Lung microvascular endothelial cell (primary cell): ENCODE results near the gene CDH13. TPM values are rescaled to one million over a fixed set of nuclear protein-coding genes. Genes with fewer than 3 reads are reported as not detected.
A peak's percentile ranks its signal among the peaks of the same experiment; 100 is the strongest.

Source experiments
- DNase-seq, 2 donors: peaks; one replicate each; pipeline versions ENCODE4 v3.0.0 to v3.0.0-alpha.2; 2010; ENCODE audit warnings: low read depth in 2 of 2
- total RNA-seq: library from RNA; depleted of rRNA; stranded (reverse); fragments of >200 nt; gene quantifications from 2 replicates; pipeline ENCODE4 v1.2.1, GENCODE V29; 2014

The CDH13 gene
- total RNA-seq, 1 donor from 2014 or later = 14.5 TPM

- DNase-seq = no peak
Measured at GRCh38 chr16:83737729-83738354, 1111.1 kb downstream of the CDH13 start.

GRCh38 chr16:83738923-83739503 lies 1112.2 kb downstream of the CDH13 start:
- DNase-seq = no peak

GRCh38 chr16:83742124-83742899 lies 1115.5 kb downstream of the CDH13 start:
- no peak for DNase-seq

GRCh38 chr16:83743241-83743640 lies 1116.5 kb downstream of the CDH13 start:
- no peak for DNase-seq

- DNase-seq = no peak
Measured at GRCh38 chr16:83743720-83744119, 1117.0 kb downstream of the CDH13 start.

GRCh38 chr16:83744441-83744981 lies 1117.7 kb downstream of the CDH13 start:
- peak in 1 of 2 donors; percentile 20 for DNase-seq

- no peak for DNase-seq
Measured at GRCh38 chr16:83746611-83747010, 1119.8 kb downstream of the CDH13 start.

GRCh38 chr16:83747936-83748335 lies 1121.2 kb downstream of the CDH13 start:
- DNase-seq = no peak

GRCh38 chr16:83755391-83755790 lies 1128.6 kb downstream of the CDH13 start:
- no peak for DNase-seq

GRCh38 chr16:83762141-83762991 lies 1135.6 kb downstream of the CDH13 start:
- DNase-seq = no peak

- no peak for DNase-seq
Measured at GRCh38 chr16:83762992-83763358, 1136.2 kb downstream of the CDH13 start.

- peak in 1 of 2 donors; percentile 79 for DNase-seq
Measured at GRCh38 chr16:83768986-83769385, 1142.2 kb downstream of the CDH13 start.

- DNase-seq = no peak
Measured at GRCh38 chr16:83769397-83770008, 1142.7 kb downstream of the CDH13 start.

- DNase-seq = peak; percentile 60 to 66
Measured at GRCh38 chr16:83771306-83771942, 1144.7 kb downstream of the CDH13 start.

GRCh38 chr16:83772806-83773205 lies 1146.0 kb downstream of the CDH13 start:
- peak in 1 of 2 donors; percentile 31 for DNase-seq

GRCh38 chr16:83774066-83774465 lies 1147.3 kb downstream of the CDH13 start:
- no peak for DNase-seq

GRCh38 chr16:83776944-83777343 lies 1150.2 kb downstream of the CDH13 start:
- DNase-seq = no peak

GRCh38 chr16:83779886-83780285 lies 1153.1 kb downstream of the CDH13 start:
- peak; percentile 57 to 87 for DNase-seq

GRCh38 chr16:83785455-83785854 lies 1158.7 kb downstream of the CDH13 start:
- DNase-seq = no peak

GRCh38 chr16:83789642-83790401 lies 1163.1 kb downstream of the CDH13 start:
- no peak for DNase-seq
